NCI-H510A (cell line): Measurements from ENCODE around the gene OR9Q1.

ENCODE experiments used
- DNase-seq: peaks from one replicate; lab custom pipeline; 2025; lab: John Stamatoyannopoulos, UW

OR9Q1 gene

GRCh38 chr11:58030653-58031052 is 7.0 kb downstream of the OR9Q1 start, which contains the start of gene OR6Q1:
Gene OR6Q1, plus strand, starts transcription at chr11:58030953. Its CDS starts 0 bp downstream, at chr11:58030953.
- no peak for DNase-seq

GRCh38 chr11:58034471-58034870 is 10.8 kb downstream of the OR9Q1 start:
- no peak for DNase-seq

GRCh38 chr11:58039589-58039988 is 15.9 kb downstream of the OR9Q1 start:
- DNase-seq, result no peak

GRCh38 chr11:58043379-58043778 is 19.7 kb downstream of the OR9Q1 start:
- DNase-seq, result no peak

GRCh38 chr11:58046231-58046630 is 22.6 kb downstream of the OR9Q1 start:
- DNase-seq, result no peak

- DNase-seq, result no peak
Observed at GRCh38 chr11:58047818-58048217, 24.1 kb downstream of the OR9Q1 start.

GRCh38 chr11:58055806-58056401 is 32.2 kb downstream of the OR9Q1 start:
- DNase-seq, result no peak

- no peak for DNase-seq
Observed at GRCh38 chr11:58057481-58057880, 33.8 kb downstream of the OR9Q1 start.

GRCh38 chr11:58058276-58059006 is 34.8 kb downstream of the OR9Q1 start:
- peak; percentile 43 for DNase-seq

- no peak for DNase-seq
Observed at GRCh38 chr11:58059007-58059350, 35.3 kb downstream of the OR9Q1 start.

GRCh38 chr11:58060535-58060934 is 36.9 kb downstream of the OR9Q1 start:
- DNase-seq, result no peak

- DNase-seq, result no peak
Observed at GRCh38 chr11:58060939-58061672, 37.4 kb downstream of the OR9Q1 start.

GRCh38 chr11:58061813-58062212 is 38.1 kb downstream of the OR9Q1 start:
- DNase-seq, result no peak

- DNase-seq, result no peak
Observed at GRCh38 chr11:58067685-58068084, 44.0 kb downstream of the OR9Q1 start.

- DNase-seq, result no peak
Observed at GRCh38 chr11:58068655-58069054, 45.0 kb downstream of the OR9Q1 start.

- no peak for DNase-seq
Observed at GRCh38 chr11:58070585-58070984, 46.9 kb downstream of the OR9Q1 start.

GRCh38 chr11:58075781-58076180 is 52.1 kb downstream of the OR9Q1 start:
- DNase-seq, result no peak

- no peak for DNase-seq
Observed at GRCh38 chr11:58086528-58086927, 62.8 kb downstream of the OR9Q1 start.

- no peak for DNase-seq
Observed at GRCh38 chr11:58097437-58097836, 73.8 kb downstream of the OR9Q1 start.

- no peak for DNase-seq
Observed at GRCh38 chr11:58121096-58121495, 97.4 kb downstream of the OR9Q1 start.

GRCh38 chr11:58125469-58125868 is 101.8 kb downstream of the OR9Q1 start, which contains the start of gene OR9I1:
Gene OR9I1, minus strand, starts transcription at chr11:58125530. Its CDS starts 6,086 bp downstream, at chr11:58119444.
- DNase-seq, result no peak

GRCh38 chr11:58127350-58127749 is 103.7 kb downstream of the OR9Q1 start:
- no peak for DNase-seq
